Suprapubic skin (tissue), 3 donors: ENCODE results near the gene RFFL.

Source experiments
- EP300 ChIP-seq: sonication (generic); formaldehyde crosslinking; IDR thresholded peaks from one replicate; pipeline ENCODE4 v1.6.1; 2017; ENCODE audit warnings: antibody characterized with exemption
- TF ChIP-seq, protein P1 (sequence below), 2 donors: fragments of 200-600 bp in 1 of 2; fragments of 450-650 bp in 1 of 2; sonication (generic) in 1 of 2; IDR thresholded peaks; one replicate each; pipeline ENCODE4 v1.5.1; 2016 to 2019; ENCODE audit warnings: antibody characterized with exemption in 2 of 2, mild to moderate bottlenecking in 1 of 2, moderate library complexity in 1 of 2

GRCh38 chr17:35087731-35088355 lies 24.3 kb upstream of the RFFL start:
- TF ChIP-seq, protein P1, sequence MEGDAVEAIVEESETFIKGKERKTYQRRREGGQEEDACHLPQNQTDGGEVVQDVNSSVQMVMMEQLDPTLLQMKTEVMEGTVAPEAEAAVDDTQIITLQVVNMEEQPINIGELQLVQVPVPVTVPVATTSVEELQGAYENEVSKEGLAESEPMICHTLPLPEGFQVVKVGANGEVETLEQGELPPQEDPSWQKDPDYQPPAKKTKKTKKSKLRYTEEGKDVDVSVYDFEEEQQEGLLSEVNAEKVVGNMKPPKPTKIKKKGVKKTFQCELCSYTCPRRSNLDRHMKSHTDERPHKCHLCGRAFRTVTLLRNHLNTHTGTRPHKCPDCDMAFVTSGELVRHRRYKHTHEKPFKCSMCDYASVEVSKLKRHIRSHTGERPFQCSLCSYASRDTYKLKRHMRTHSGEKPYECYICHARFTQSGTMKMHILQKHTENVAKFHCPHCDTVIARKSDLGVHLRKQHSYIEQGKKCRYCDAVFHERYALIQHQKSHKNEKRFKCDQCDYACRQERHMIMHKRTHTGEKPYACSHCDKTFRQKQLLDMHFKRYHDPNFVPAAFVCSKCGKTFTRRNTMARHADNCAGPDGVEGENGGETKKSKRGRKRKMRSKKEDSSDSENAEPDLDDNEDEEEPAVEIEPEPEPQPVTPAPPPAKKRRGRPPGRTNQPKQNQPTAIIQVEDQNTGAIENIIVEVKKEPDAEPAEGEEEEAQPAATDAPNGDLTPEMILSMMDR (IDR thresholded peaks at IDR 0.05): no peak
- TF ChIP-seq EP300: no peak
